Esophagus muscularis mucosa (tissue), 4 donors: ENCODE measurements around the gene SORCS2. TPM values are rescaled to one million over a fixed set of nuclear protein-coding genes. Genes with fewer than 3 reads are reported as not detected.

Source experiments
- DNase-seq: peaks from one replicate; pipeline ENCODE4 v3.0.0-alpha.2; 2017; ENCODE audit errors: extremely low spot score
- H3K27ac ChIP-seq, 4 donors: fragments of 200-600 bp; sonication (generic); replicated peaks in 1 of 4; 1 replicate in 3 of 4; 2 replicates in 1 of 4; pipeline ENCODE4 v1.5.1; 2016 to 2019; ENCODE audit warnings: mild to moderate bottlenecking in 1 of 4
- H3K27me3 ChIP-seq, 4 donors: fragments of 200-600 bp; sonication (generic); one replicate each; pipeline versions ENCODE4 v1.5.1 to v1.6.0; 2016 to 2019
- H3K36me3 ChIP-seq, 4 donors: fragments of 200-600 bp; sonication (generic); one replicate each; pipeline ENCODE4 v1.5.1; 2016 to 2019
- H3K4me1 ChIP-seq, 4 donors: fragments of 200-600 bp; sonication (generic); one replicate each; pipeline ENCODE4 v1.5.1; 2016 to 2019
- H3K4me3 ChIP-seq, 4 donors: fragments of 200-600 bp; sonication (generic); 1 replicate in 2 of 4; 2 replicates in 2 of 4; pipeline ENCODE4 v1.5.1; 2016 to 2019; ENCODE audit warnings: mild to moderate bottlenecking in 4 of 4, moderate library complexity in 1 of 4
- H3K9me3 ChIP-seq, 4 donors: fragments of 200-600 bp; sonication (generic); 1 replicate in 3 of 4; 2 replicates in 1 of 4; pipeline ENCODE4 v1.5.1; 2016 to 2019
- EP300 ChIP-seq: sonication (generic); formaldehyde crosslinking; IDR thresholded peaks from one replicate; pipeline ENCODE4 v1.6.1; 2017; ENCODE audit warnings: antibody characterized with exemption
- POLR2A ChIP-seq: fragments of 450-650 bp; IDR thresholded peaks from one replicate; pipeline ENCODE4 v1.6.1; 2017; ENCODE audit warnings: antibody characterized with exemption, moderate library complexity, mild to moderate bottlenecking, low read depth
- POLR2AphosphoS5 ChIP-seq, 2 donors: sonication (generic); formaldehyde crosslinking; IDR thresholded peaks; one replicate each; pipeline ENCODE4 v1.6.1; 2017; ENCODE audit warnings: antibody characterized with exemption in 2 of 2
- WGBS: methylation state at CpG from one replicate; pipeline ENCODE4 v1.1.5; 2018; 5-methylcytosine and 5-hydroxymethylcytosine counted together
- intact Hi-C: fragments of 100-400 bp; cut with DNase I; formaldehyde crosslinking; loops from one replicate; pipeline ENCODE4 v1.15.1; 2023
- total RNA-seq, 4 donors: library from RNA; depleted of rRNA; stranded (reverse); fragments of >200 nt; gene quantifications; one replicate each; pipeline versions ENCODE4 v1.1.0 to v1.2.1, GENCODE V29; 2016
- TF ChIP-seq, protein P1 (sequence below), 3 experiments: fragments of 200-600 bp in 2 of 3; fragments of 450-650 bp in 1 of 3; sonication (generic) in 2 of 3; IDR thresholded peaks; one replicate each; pipeline ENCODE4 v1.5.1; 2017 to 2019; ENCODE audit warnings: antibody characterized with exemption in 3 of 3, mild to moderate bottlenecking in 2 of 3, moderate library complexity in 1 of 3

Gene SORCS2
- total RNA-seq, 4 donors from 2014 or later = 3.3 to 10.1 (median 4.3) TPM

GRCh38 chr4:7609316-7609715 is 417.0 kb downstream of the SORCS2 start:
- Histone ChIP-seq H3K4me1 (no peaks in the 10 kb centered on the region), H3K4me3 (no peak overlapping the region), H3K9me3 (peaks cover 0 to 5% (median 0%) of the 10 kb centered on the region in 4 donors), H3K27ac (no peak overlapping the region), H3K27me3 (no peaks in the 10 kb centered on the region), H3K36me3 (no peaks in the 10 kb centered on the region)
- intact Hi-C loops = no loop called here
- TF ChIP-seq POLR2A = no peak
- TF ChIP-seq, protein P1, sequence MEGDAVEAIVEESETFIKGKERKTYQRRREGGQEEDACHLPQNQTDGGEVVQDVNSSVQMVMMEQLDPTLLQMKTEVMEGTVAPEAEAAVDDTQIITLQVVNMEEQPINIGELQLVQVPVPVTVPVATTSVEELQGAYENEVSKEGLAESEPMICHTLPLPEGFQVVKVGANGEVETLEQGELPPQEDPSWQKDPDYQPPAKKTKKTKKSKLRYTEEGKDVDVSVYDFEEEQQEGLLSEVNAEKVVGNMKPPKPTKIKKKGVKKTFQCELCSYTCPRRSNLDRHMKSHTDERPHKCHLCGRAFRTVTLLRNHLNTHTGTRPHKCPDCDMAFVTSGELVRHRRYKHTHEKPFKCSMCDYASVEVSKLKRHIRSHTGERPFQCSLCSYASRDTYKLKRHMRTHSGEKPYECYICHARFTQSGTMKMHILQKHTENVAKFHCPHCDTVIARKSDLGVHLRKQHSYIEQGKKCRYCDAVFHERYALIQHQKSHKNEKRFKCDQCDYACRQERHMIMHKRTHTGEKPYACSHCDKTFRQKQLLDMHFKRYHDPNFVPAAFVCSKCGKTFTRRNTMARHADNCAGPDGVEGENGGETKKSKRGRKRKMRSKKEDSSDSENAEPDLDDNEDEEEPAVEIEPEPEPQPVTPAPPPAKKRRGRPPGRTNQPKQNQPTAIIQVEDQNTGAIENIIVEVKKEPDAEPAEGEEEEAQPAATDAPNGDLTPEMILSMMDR (IDR thresholded peaks at IDR 0.05) = no peak
- no peak for TF ChIP-seq EP300
- TF ChIP-seq POLR2AphosphoS5 (IDR thresholded peaks at IDR 0.05) = no peak
- no peak for DNase-seq
- whole genome bisulfite sequencing = 92% methylated on average over 10 of the region's 10 CpGs

DNA sequence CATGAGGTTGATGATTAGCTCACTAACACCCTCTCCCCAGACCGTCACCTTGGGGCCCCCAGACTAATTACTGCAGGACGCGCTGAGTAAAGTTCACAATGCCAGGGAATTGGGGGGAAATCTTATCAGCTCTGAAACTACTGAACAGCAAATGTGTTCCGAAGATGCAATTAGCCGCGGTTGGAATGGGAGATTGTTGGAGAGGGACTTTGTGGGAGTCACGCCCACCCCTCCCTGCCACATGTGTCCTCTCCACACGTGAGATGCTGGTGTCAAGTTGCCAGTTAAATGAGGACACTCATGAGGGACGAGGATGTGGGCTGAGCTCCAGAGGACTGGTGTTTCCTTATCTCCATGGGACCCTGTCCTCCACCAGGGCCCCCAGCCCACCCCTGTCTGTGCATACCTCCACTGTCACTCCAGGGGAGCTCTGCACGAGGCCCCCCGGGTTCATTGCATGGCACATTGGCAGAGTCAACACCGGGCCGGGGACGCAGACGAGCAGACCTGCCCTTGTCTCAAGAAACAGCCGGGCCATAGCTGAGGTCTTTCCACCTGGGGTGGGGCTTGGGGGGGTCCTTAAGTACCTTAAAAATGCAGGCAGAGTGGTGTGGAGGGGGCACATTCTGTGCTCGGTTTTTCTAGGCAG is 417.8 kb downstream of the SORCS2 start:
- H3K4me3 ChIP-seq = no peak overlapping the region
- H3K4me1 ChIP-seq = no peaks in the 10 kb centered on the region
- no peak for DNase-seq
- intact Hi-C loops = no loop called here
- TF ChIP-seq EP300 = no peak
- TF ChIP-seq POLR2A = no peak
- TF ChIP-seq, protein P1 (IDR thresholded peaks at IDR 0.05) = no peak
- TF ChIP-seq POLR2AphosphoS5 (IDR thresholded peaks at IDR 0.05) = no peak
- H3K27ac ChIP-seq = no peak overlapping the region
- 87% methylated on average over 17 of the region's 17 CpGs for WGBS
- no peaks in the 10 kb centered on the region for H3K27me3 ChIP-seq
- no peaks in the 10 kb centered on the region for H3K36me3 ChIP-seq
- peaks cover 0 to 2% (median 0%) of the 10 kb centered on the region in 4 donors for H3K9me3 ChIP-seq

DNA sequence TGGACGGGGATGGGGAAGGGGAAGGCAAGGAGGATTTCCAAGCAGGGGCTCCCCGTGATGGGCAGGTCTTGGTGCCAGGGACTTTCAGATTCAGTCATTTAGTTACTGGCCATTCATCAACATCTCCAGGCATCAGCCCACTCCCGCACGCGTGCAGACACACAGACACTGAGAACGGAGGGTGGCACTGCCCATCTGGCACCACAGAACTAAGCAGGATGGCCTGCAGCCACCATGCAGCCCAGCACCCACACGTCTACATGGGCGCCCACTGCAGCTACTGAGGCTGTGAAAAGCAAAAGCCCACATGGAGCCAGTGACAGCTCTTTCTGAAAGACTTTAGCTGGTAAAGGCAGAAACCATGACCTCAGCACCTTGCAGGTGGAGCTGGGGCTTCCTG is 418.5 kb downstream of the SORCS2 start:
- WGBS = 90% methylated on average over 4 of the region's 8 CpGs
- DNase-seq = no peak
- H3K27ac ChIP-seq = no peak overlapping the region
- TF ChIP-seq POLR2AphosphoS5 (IDR thresholded peaks at IDR 0.05) (no peak), POLR2A (no peak), EP300 (no peak)
- TF ChIP-seq, protein P1 (IDR thresholded peaks at IDR 0.05) = no peak
- H3K27me3 ChIP-seq = no peaks in the 10 kb centered on the region
- H3K4me1 ChIP-seq = no peaks in the 10 kb centered on the region
- no peaks in the 10 kb centered on the region for H3K9me3 ChIP-seq
- H3K4me3 ChIP-seq = no peak overlapping the region
- no peaks in the 10 kb centered on the region for H3K36me3 ChIP-seq
- intact Hi-C loops = no loop called here

GRCh38 chr4:7612311-7612897 is 420.1 kb downstream of the SORCS2 start:
- WGBS = 93% methylated on average over 16 of the region's 16 CpGs

More at GRCh38 chr4:7612311-7612897, 420.1 kb downstream of the SORCS2 start:
- H3K36me3 ChIP-seq = no peaks in the 10 kb centered on the region
- intact Hi-C loops = no loop called here
- DNase-seq = no peak
- no peaks in the 10 kb centered on the region for H3K27me3 ChIP-seq
- H3K27ac ChIP-seq = no peak overlapping the region
- TF ChIP-seq POLR2AphosphoS5 (IDR thresholded peaks at IDR 0.05) (no peak), POLR2A (no peak)
- TF ChIP-seq, protein P1 (IDR thresholded peaks at IDR 0.05) = no peak
- no peaks in the 10 kb centered on the region for H3K4me1 ChIP-seq
- H3K9me3 ChIP-seq = no peaks in the 10 kb centered on the region
- no peak overlapping the region for H3K4me3 ChIP-seq
